OCI-LY3 (cell line): ENCODE data around the gene SLC37A4.

ENCODE experiments used
- H2AFZ ChIP-seq: fragments of 200-600, 300-600 bp; shearing (Covaris generic); 2 replicates; pipeline ENCODE4 v1.6.0; 2014; ENCODE audit warnings: antibody characterized with exemption, low read depth, low read length
- H3K27ac ChIP-seq: fragments of 200-600, 300-600 bp; sonication (generic); 2 replicates; pipeline ENCODE4 v1.5.1; 2014; ENCODE audit warnings: mild to moderate bottlenecking, low read length, moderate library complexity, mixed read lengths
- H3K27me3 ChIP-seq: fragments of 200-600, 300-600 bp; sonication (generic); 2 replicates; pipeline ENCODE4 v1.6.1; 2014; ENCODE audit warnings: low read depth, low read length, mixed read lengths
- H3K36me3 ChIP-seq: fragments of 200-600, 300-600 bp; sonication (generic); replicated peaks from 2 replicates; pipeline ENCODE3; 2014; ENCODE audit warnings: low read depth, low read length, mixed read lengths
- H3K4me1 ChIP-seq: fragments of 300-600, 200-600 bp; sonication (generic); 2 replicates; pipeline ENCODE4 v1.6.1; 2014; ENCODE audit warnings: low read length, mixed read lengths
- H3K4me2 ChIP-seq: fragments of 200-600, 300-600 bp; sonication (generic); 2 replicates; pipeline ENCODE4 v1.6.1; 2014; ENCODE audit warnings: low read length, mixed read lengths
- H3K4me3 ChIP-seq: fragments of 300-600, 200-600 bp; sonication (generic); 2 replicates; pipeline ENCODE4 v1.5.1; 2014; ENCODE audit warnings: antibody characterized with exemption, mild to moderate bottlenecking, low read length, moderate library complexity
- H3K79me2 ChIP-seq: fragments of 300-600, 200-600 bp; shearing (Covaris generic); 2 replicates; pipeline ENCODE4 v1.6.1; 2014; ENCODE audit warnings: mild to moderate bottlenecking, low read length, mixed read lengths
- H3K9ac ChIP-seq: fragments of 300-600, 200-600 bp; shearing (Covaris generic); 2 replicates; pipeline ENCODE4 v1.6.0; 2014; ENCODE audit warnings: mild to moderate bottlenecking, low read length, moderate library complexity
- H3K9me3 ChIP-seq: fragments of 200-600, 300-600 bp; shearing (Covaris generic); 2 replicates; pipeline ENCODE4 v1.6.1; 2014; ENCODE audit warnings: low read length, mixed read lengths; ENCODE audit not compliant: insufficient read depth
- H4K20me1 ChIP-seq: fragments of 200-600, 300-600 bp; sonication (generic); 2 replicates; pipeline ENCODE4 v1.6.1; 2016; ENCODE audit warnings: low read length, mixed read lengths; ENCODE audit not compliant: insufficient read depth
- EZH2phosphoT487 ChIP-seq: fragments of 200-600 bp; shearing (Covaris generic); IDR thresholded peaks from 2 replicates; pipeline ENCODE4 v1.6.1; 2018; ENCODE audit warnings: antibody characterized with exemption, mixed run types, low read depth
- TF ChIP-seq, protein P1 (sequence below): fragments of 200-600, 300-600 bp; sonication (generic); IDR thresholded peaks from 2 replicates; pipeline ENCODE4 v1.5.1; 2014; ENCODE audit warnings: antibody characterized with exemption, low read length, low read depth

The SLC37A4 gene

DNA sequence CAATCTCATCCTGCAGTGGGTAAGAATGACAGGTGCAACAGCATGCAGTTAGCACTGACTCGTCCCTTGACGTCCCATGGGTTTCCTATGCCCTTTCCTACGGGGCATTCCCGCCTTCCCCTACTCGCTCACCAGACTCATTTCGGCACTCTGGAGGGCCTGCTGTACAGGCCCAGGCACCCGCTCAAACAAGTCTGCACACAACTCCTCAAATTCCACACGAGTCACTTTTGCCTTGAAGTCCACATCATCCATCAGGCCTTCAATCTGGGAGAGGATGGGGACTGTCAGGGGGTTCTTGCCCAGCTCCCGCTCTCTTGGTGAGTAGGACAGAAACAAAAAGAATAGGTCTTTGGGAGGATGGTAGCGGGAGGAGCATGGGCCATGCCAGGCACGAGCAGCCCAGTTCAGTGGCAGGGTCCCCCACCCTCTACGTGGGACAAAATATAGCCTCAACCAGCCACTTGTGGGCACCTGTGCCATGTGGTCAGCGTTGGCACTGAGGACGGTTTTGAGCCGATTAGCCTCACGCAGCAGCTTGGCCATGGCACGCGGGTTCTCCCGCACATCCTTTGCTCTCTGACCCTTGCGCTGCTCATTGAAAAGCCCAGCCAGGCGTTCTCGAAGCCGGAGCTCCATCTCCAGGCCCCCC lies 21.6 kb upstream of the SLC37A4 start:
- H3K36me3 ChIP-seq = peaks cover 68% of the 10 kb centered on the region
- peaks cover 61% of the 10 kb centered on the region for H3K79me2 ChIP-seq
- peak overlapping the region; percentile 51 for H3K9ac ChIP-seq
- H3K4me1 ChIP-seq = peaks cover 76% of the 10 kb centered on the region
- peak overlapping the region; percentile 92 for H3K4me2 ChIP-seq
- peak overlapping the region; percentile 97 for H3K27ac ChIP-seq
- H4K20me1 ChIP-seq = no peaks in the 10 kb centered on the region; the same call in 1 of the 2 replicates
- no peak overlapping the region for H2AFZ ChIP-seq
- H3K9me3 ChIP-seq = no peaks in the 10 kb centered on the region
- TF ChIP-seq, protein P1, sequence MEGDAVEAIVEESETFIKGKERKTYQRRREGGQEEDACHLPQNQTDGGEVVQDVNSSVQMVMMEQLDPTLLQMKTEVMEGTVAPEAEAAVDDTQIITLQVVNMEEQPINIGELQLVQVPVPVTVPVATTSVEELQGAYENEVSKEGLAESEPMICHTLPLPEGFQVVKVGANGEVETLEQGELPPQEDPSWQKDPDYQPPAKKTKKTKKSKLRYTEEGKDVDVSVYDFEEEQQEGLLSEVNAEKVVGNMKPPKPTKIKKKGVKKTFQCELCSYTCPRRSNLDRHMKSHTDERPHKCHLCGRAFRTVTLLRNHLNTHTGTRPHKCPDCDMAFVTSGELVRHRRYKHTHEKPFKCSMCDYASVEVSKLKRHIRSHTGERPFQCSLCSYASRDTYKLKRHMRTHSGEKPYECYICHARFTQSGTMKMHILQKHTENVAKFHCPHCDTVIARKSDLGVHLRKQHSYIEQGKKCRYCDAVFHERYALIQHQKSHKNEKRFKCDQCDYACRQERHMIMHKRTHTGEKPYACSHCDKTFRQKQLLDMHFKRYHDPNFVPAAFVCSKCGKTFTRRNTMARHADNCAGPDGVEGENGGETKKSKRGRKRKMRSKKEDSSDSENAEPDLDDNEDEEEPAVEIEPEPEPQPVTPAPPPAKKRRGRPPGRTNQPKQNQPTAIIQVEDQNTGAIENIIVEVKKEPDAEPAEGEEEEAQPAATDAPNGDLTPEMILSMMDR = no peak
- no peak for TF ChIP-seq EZH2phosphoT487
- no peaks in the 10 kb centered on the region for H3K27me3 ChIP-seq
- peak overlapping the region; percentile 80 for H3K4me3 ChIP-seq

DNA sequence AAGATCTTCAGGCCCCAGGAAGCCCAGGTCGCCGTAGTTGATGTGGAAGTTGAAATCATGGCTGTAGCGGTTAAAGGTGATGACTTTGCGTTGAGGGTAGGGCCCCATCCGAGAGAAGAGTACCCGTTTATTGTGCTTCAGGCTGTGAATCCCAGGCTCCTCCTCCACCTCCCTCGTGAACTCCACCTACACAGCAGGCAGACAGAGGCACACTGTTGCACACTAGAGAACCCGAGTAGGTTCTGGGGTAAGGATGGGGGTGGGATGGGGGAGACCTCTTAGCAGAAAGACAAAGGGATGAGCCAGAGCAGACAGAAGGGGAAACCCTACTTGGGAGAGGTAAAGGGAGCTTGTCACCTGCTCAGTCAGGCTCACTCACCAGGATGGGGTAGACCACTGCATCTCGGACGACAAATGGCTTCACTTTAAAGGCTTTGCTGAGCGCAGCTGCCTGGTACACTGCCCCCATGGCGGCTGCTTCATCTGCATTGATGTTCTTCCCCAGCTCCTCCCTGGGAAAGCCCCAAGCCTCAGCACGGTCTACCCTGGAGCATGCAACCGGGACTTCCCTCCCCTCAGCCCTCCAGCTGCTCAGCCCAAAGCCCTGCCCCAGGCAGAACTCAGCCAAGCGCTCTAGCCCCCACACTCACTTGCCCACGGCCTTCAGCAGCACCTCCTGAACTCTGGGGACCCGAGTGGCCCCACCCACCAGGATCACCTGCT lies 20.9 kb upstream of the SLC37A4 start:
- Histone ChIP-seq H3K4me2 (peak overlapping the region; percentile 92), H3K27ac (peak overlapping the region; percentile 97), H3K79me2 (peaks cover 57% of the 10 kb centered on the region), H3K4me1 (peaks cover 79% of the 10 kb centered on the region), H2AFZ (no peak overlapping the region), H3K4me3 (peak overlapping the region; percentile 80), H4K20me1 (no peaks in the 10 kb centered on the region; the same call in 1 of the 2 replicates), H3K9me3 (no peaks in the 10 kb centered on the region), H3K27me3 (no peaks in the 10 kb centered on the region), H3K36me3 (peaks cover 74% of the 10 kb centered on the region), H3K9ac (peak overlapping the region; percentile 82)
- TF ChIP-seq, protein P1 = no peak
- TF ChIP-seq EZH2phosphoT487 = no peak

DNA sequence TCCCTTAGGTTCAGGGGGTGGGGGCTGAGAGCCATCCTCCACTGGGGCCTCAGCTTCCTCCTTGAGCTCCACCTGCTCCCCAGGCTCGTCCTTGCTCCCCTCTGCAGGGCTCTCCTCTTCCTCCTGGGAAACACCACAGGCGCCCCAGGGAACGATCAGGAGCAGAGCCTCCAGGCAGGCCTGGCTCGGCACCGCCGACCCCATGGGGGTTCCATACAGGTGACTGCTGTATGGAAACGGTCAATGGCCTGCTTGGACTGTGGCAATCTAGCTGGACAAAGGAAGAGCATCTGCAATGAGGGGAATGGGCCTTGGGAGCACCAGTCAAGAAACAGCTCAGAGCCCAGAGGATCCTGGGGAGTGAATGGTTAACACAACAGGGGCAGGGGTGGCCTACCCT lies 18.4 kb upstream of the SLC37A4 start:
- Histone ChIP-seq H3K4me1 (peaks cover 67% of the 10 kb centered on the region), H3K79me2 (peaks cover 33% of the 10 kb centered on the region), H3K27me3 (no peaks in the 10 kb centered on the region), H3K9ac (no peak overlapping the region), H3K36me3 (peaks cover 82% of the 10 kb centered on the region), H3K4me3 (no peak overlapping the region), H3K27ac (no peak overlapping the region), H2AFZ (no peak overlapping the region), H3K4me2 (no peak overlapping the region), H4K20me1 (no peaks in the 10 kb centered on the region), H3K9me3 (no peaks in the 10 kb centered on the region)
- TF ChIP-seq, protein P1 = no peak
- no peak for TF ChIP-seq EZH2phosphoT487

DNA sequence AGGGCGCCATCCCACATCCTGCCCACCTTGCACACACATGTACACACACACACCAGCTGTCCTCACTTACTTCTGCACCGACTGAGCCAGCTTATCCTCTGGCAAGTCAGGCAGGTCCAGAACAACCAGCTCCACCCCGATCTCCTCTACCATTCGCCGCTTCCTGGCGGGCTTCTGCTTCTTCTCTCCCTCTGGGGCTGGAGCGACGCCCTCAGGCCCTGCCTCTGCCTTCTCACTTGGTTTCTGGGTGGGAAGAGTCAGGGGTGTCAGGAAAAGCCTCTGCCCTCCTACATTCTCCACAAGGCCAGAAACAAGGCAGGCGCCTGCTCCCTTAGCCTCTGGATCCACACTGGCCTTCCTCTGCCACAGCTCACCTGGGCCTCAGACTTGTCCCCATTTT lies 18.0 kb upstream of the SLC37A4 start:
- Histone ChIP-seq H3K9me3 (no peaks in the 10 kb centered on the region), H3K4me3 (no peak overlapping the region), H3K27ac (no peak overlapping the region), H3K79me2 (peaks cover 30% of the 10 kb centered on the region), H3K4me2 (no peak overlapping the region), H3K27me3 (no peaks in the 10 kb centered on the region), H3K4me1 (peaks cover 62% of the 10 kb centered on the region), H2AFZ (no peak overlapping the region), H3K36me3 (peaks cover 78% of the 10 kb centered on the region), H3K9ac (no peak overlapping the region), H4K20me1 (no peaks in the 10 kb centered on the region)
- no peak for TF ChIP-seq EZH2phosphoT487
